HEK293 (cell line): ENCODE measurements around the gene AMBRA1.

Source experiments
- CTCF ChIA-PET: fragments of 350-600 bp; formaldehyde crosslinking; extraction: SDS; loops from one replicate; lab custom pipeline; 2021; ENCODE audit warnings: antibody characterized with exemption; lab: Yijun Ruan, JAX
- POLR2A ChIA-PET: fragments of 300-600 bp; formaldehyde crosslinking; extraction: SDS; loops from one replicate; lab custom pipeline; 2020; ENCODE audit warnings: antibody characterized with exemption, inconsistent platforms; lab: Yijun Ruan, JAX
- H3K27ac ChIP-seq: fragments of 200-500 bp; sonication (Bioruptor generic); 2 replicates; pipeline ENCODE4 v1.5.1; 2014; ENCODE audit warnings: low read depth, low read length, control low read depth, inconsistent platforms; ENCODE audit errors: extremely low read depth
- H3K36me3 ChIP-seq, 2 experiments: fragments of 200-500 bp in 1 of 2; sonication (Bioruptor generic) in 1 of 2; 1 replicate in 1 of 2; 2 replicates in 1 of 2; pipeline ENCODE4 v1.5.1; 2014 to 2017; ENCODE audit warnings: inconsistent platforms in 2 of 2, low read length in 2 of 2; ENCODE audit not compliant: control insufficient read depth in 2 of 2, insufficient read depth in 1 of 2
- H3K4me1 ChIP-seq: fragments of 200-500 bp; sonication (Bioruptor generic); 2 replicates; pipeline ENCODE4 v1.5.1; 2014; ENCODE audit warnings: mild to moderate bottlenecking, low read length, inconsistent platforms; ENCODE audit not compliant: control insufficient read depth, insufficient read depth
- H3K4me3 ChIP-seq: 2 replicates; pipeline ENCODE4 v1.5.1; 2011; ENCODE audit warnings: low read depth, mild to moderate bottlenecking, control low read depth, low read length, moderate library complexity
- H3K9me3 ChIP-seq: fragments of 200-500 bp; sonication (Bioruptor generic); 2 replicates; pipeline ENCODE4 v1.5.1; 2014; ENCODE audit warnings: low read depth, low read length, inconsistent platforms; ENCODE audit not compliant: control insufficient read depth, insufficient read depth
- AEBP2 ChIP-seq: fragments of 450-650 bp; formaldehyde crosslinking; IDR thresholded peaks from 2 replicates; pipeline ENCODE4 v1.5.1; 2016; ENCODE audit warnings: missing biosample characterization, missing genetic modification characterization, borderline replicate concordance
- GLIS1 ChIP-seq: fragments of 450-650 bp; formaldehyde crosslinking; IDR thresholded peaks from 2 replicates; pipeline ENCODE4 v1.5.1; 2016; ENCODE audit warnings: missing biosample characterization, missing genetic modification characterization
- MEIS1 ChIP-seq: sonication (generic); formaldehyde crosslinking; IDR thresholded peaks from 2 replicates; pipeline ENCODE4 v1.8.1; 2022; ENCODE audit warnings: missing genetic modification reagents, mild to moderate bottlenecking, borderline replicate concordance
- OVOL3 ChIP-seq: fragments of 450-650 bp; formaldehyde crosslinking; IDR thresholded peaks from 2 replicates; pipeline ENCODE4 v1.5.1; 2016; ENCODE audit warnings: missing biosample characterization, missing genetic modification characterization
- PRDM2 ChIP-seq: fragments of 450-650 bp; formaldehyde crosslinking; IDR thresholded peaks from 2 replicates; pipeline ENCODE4 v1.5.1; 2016; ENCODE audit warnings: missing biosample characterization, missing genetic modification characterization, borderline replicate concordance
- YY1 ChIP-seq: fragments of 450-650 bp; formaldehyde crosslinking; IDR thresholded peaks from 2 replicates; pipeline ENCODE4 v1.5.1; 2018; ENCODE audit warnings: missing biosample characterization, missing genetic modification characterization
- ZEB2 ChIP-seq: fragments of 450-650 bp; formaldehyde crosslinking; IDR thresholded peaks from 2 replicates; pipeline ENCODE4 v1.5.1; 2016; ENCODE audit warnings: missing biosample characterization, missing genetic modification characterization
- ZNF10 ChIP-seq: fragments of 450-650 bp; formaldehyde crosslinking; IDR thresholded peaks from 2 replicates; pipeline ENCODE4 v1.5.1; 2017; ENCODE audit warnings: missing biosample characterization, missing genetic modification characterization
- ZNF132 ChIP-seq: fragments of 450-650 bp; formaldehyde crosslinking; IDR thresholded peaks from 2 replicates; pipeline ENCODE4 v1.5.1; 2017; ENCODE audit warnings: missing biosample characterization, missing genetic modification characterization, borderline replicate concordance
- ZNF169 ChIP-seq: fragments of 450-650 bp; formaldehyde crosslinking; IDR thresholded peaks from 2 replicates; pipeline ENCODE4 v1.5.1; 2016; ENCODE audit warnings: missing biosample characterization, missing genetic modification characterization
- ZNF174 ChIP-seq: fragments of 450-650 bp; formaldehyde crosslinking; IDR thresholded peaks from 2 replicates; pipeline ENCODE4 v1.5.0; 2017; ENCODE audit warnings: missing biosample characterization, mild to moderate bottlenecking, missing genetic modification characterization
- ZNF2 ChIP-seq: fragments of 450-650 bp; formaldehyde crosslinking; IDR thresholded peaks from 2 replicates; pipeline ENCODE4 v1.5.1; 2016; ENCODE audit warnings: missing biosample characterization, missing genetic modification characterization
- ZNF239 ChIP-seq: fragments of 450-650 bp; formaldehyde crosslinking; IDR thresholded peaks from 2 replicates; pipeline ENCODE4 v1.5.1; 2016; ENCODE audit warnings: missing biosample characterization, missing genetic modification characterization
- ZNF266 ChIP-seq: fragments of 450-650 bp; formaldehyde crosslinking; IDR thresholded peaks from 2 replicates; pipeline ENCODE4 v1.5.1; 2016; ENCODE audit warnings: missing biosample characterization, missing genetic modification characterization, low read depth
- ZNF394 ChIP-seq: fragments of 450-650 bp; formaldehyde crosslinking; IDR thresholded peaks from 2 replicates; pipeline ENCODE4 v1.5.1; 2016; ENCODE audit warnings: missing biosample characterization, missing genetic modification characterization, mild to moderate bottlenecking, moderate library complexity, borderline replicate concordance
- ZNF404 ChIP-seq: fragments of 450-650 bp; formaldehyde crosslinking; IDR thresholded peaks from 2 replicates; pipeline ENCODE4 v1.5.1; 2017; ENCODE audit warnings: missing biosample characterization, missing genetic modification characterization
- ZNF514 ChIP-seq: fragments of 450-650 bp; formaldehyde crosslinking; IDR thresholded peaks from 2 replicates; pipeline ENCODE4 v1.5.1; 2016; ENCODE audit warnings: missing biosample characterization, missing genetic modification characterization
- ZNF555 ChIP-seq: fragments of 450-650 bp; formaldehyde crosslinking; conservative IDR thresholded peaks from 2 replicates; pipeline ENCODE4 v1.5.1; 2017; ENCODE audit warnings: missing biosample characterization, mild to moderate bottlenecking, missing genetic modification characterization, inconsistent platforms
- ZNF596 ChIP-seq: fragments of 450-650 bp; IDR thresholded peaks from 2 replicates; pipeline ENCODE4 v1.5.0; 2018; ENCODE audit warnings: missing biosample characterization, mild to moderate bottlenecking, missing genetic modification characterization, moderate library complexity
- ZNF624 ChIP-seq: fragments of 450-650 bp; formaldehyde crosslinking; IDR thresholded peaks from 2 replicates; pipeline ENCODE4 v1.5.1; 2017; ENCODE audit warnings: missing biosample characterization, missing genetic modification characterization
- ZNF768 ChIP-seq: fragments of 450-650 bp; formaldehyde crosslinking; IDR thresholded peaks from 2 replicates; pipeline ENCODE4 v1.5.1; 2018; ENCODE audit warnings: missing biosample characterization, mild to moderate bottlenecking, missing genetic modification characterization
- ZNF785 ChIP-seq: fragments of 450-650 bp; formaldehyde crosslinking; IDR thresholded peaks from 2 replicates; pipeline ENCODE4 v1.5.1; 2016; ENCODE audit warnings: missing biosample characterization, missing genetic modification characterization
- ZNF792 ChIP-seq: fragments of 450-650 bp; formaldehyde crosslinking; IDR thresholded peaks from 2 replicates; pipeline ENCODE4 v1.5.1; 2016; ENCODE audit warnings: missing biosample characterization, missing genetic modification characterization
- ZNF837 ChIP-seq: fragments of 450-650 bp; formaldehyde crosslinking; IDR thresholded peaks from 2 replicates; pipeline ENCODE4 v1.5.1; 2016; ENCODE audit warnings: missing biosample characterization, missing genetic modification characterization
- ZNF843 ChIP-seq: fragments of 450-650 bp; formaldehyde crosslinking; IDR thresholded peaks from 2 replicates; pipeline ENCODE4 v1.5.1; 2016; ENCODE audit warnings: missing biosample characterization, missing genetic modification characterization
- ZSCAN23 ChIP-seq: fragments of 450-650 bp; formaldehyde crosslinking; IDR thresholded peaks from 2 replicates; pipeline ENCODE4 v1.5.1; 2016; ENCODE audit warnings: missing biosample characterization, missing genetic modification characterization
- TF ChIP-seq, protein P1 (sequence below): fragments of 450-650 bp; formaldehyde crosslinking; IDR thresholded peaks from 2 replicates; pipeline ENCODE4 v1.5.1; 2017; ENCODE audit warnings: missing biosample characterization, missing genetic modification characterization
- TF ChIP-seq, protein P2 (sequence below): fragments of 450-650 bp; formaldehyde crosslinking; IDR thresholded peaks from 2 replicates; pipeline ENCODE4 v1.5.1; 2016; ENCODE audit warnings: missing biosample characterization, missing genetic modification characterization

AMBRA1 gene

GRCh38 chr11:46429717-46430116 is 164.1 kb downstream of the AMBRA1 start:
- ChIA-PET CTCF (interaction anchor here (0.6 to 0.7 kb wide), 3 partner anchors 20 to 62 kb away, joined by 3 to 5 read pairs (median 3); no protein-coding TSS in a partner anchor), POLR2A (no interaction called here)
- no peaks in the 10 kb centered on the region for H3K4me1 ChIP-seq
- H3K4me3 ChIP-seq, result no peak overlapping the region
- no peaks in the 10 kb centered on the region for H3K9me3 ChIP-seq
- H3K27ac ChIP-seq, result no peak overlapping the region
- TF ChIP-seq ZNF843, result no peak
- TF ChIP-seq ZNF792 (tag by site-specific recombination), result no peak
- no peak for TF ChIP-seq ZNF266 (tag by site-specific recombination)
- no peak for TF ChIP-seq ZNF169 (tag by site-specific recombination)
- no peak for TF ChIP-seq ZNF514 (tag by site-specific recombination)
- TF ChIP-seq OVOL3 (tag by site-specific recombination), result no peak
- no peak for TF ChIP-seq ZNF404 (tag by site-specific recombination)
- no peak for TF ChIP-seq ZNF2 (tag by site-specific recombination)
- no peak for TF ChIP-seq YY1 (tag by site-specific recombination)
- TF ChIP-seq ZNF132 (tag by site-specific recombination), result no peak
- no peak for TF ChIP-seq ZNF624 (tag by site-specific recombination)
- TF ChIP-seq ZEB2 (tag by site-specific recombination), result no peak
- H3K36me3 ChIP-seq, result peaks cover 0 to 48% of the 10 kb centered on the region in 2 experiments; a peak in 1 of 3 replicates

DNA sequence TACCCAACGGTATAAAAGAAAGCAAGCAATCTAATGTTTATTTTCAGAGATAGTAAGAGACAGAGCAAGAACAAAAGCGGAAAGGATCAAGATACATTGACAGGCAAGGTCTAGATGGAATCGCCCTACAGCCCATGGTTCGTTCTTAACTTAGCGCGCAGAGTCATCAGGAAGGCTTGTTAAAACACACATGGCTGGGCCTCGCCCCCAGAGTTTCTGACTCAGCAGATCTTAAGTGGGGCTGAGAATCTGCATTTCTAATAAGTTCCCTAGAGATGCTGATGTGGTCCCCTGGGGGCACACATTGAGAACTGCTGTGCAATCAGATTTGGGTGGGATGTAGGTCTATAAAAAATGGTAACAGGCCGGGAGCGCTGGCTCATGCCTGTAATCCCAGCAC is 166.5 kb downstream of the AMBRA1 start:
- Histone ChIP-seq H3K4me3 (no peak overlapping the region), H3K9me3 (no peaks in the 10 kb centered on the region), H3K4me1 (no peaks in the 10 kb centered on the region), H3K27ac (no peak overlapping the region), H3K36me3 (peaks cover 0 to 27% of the 10 kb centered on the region in 2 experiments; a peak in 1 of 3 replicates)
- CTCF ChIA-PET, result no interaction called here
- POLR2A ChIA-PET, result no interaction called here
- TF ChIP-seq AEBP2 (no peak), PRDM2 (tag by site-specific recombination) (no peak), ZNF792 (tag by site-specific recombination) (no peak), ZNF837 (tag by site-specific recombination) (no peak), ZNF174 (tag by site-specific recombination) (no peak), GLIS1 (tag by site-specific recombination) (no peak), ZNF10 (tag by site-specific recombination) (no peak), ZSCAN23 (tag by site-specific recombination) (no peak), ZNF555 (no peak), ZNF785 (tag by site-specific recombination) (no peak), ZNF596 (tag by site-specific recombination) (no peak), MEIS1 (no peak), ZNF768 (tag by site-specific recombination) (no peak), ZNF394 (tag by site-specific recombination) (no peak), ZNF239 (tag by site-specific recombination) (no peak)
- TF ChIP-seq, protein P1, sequence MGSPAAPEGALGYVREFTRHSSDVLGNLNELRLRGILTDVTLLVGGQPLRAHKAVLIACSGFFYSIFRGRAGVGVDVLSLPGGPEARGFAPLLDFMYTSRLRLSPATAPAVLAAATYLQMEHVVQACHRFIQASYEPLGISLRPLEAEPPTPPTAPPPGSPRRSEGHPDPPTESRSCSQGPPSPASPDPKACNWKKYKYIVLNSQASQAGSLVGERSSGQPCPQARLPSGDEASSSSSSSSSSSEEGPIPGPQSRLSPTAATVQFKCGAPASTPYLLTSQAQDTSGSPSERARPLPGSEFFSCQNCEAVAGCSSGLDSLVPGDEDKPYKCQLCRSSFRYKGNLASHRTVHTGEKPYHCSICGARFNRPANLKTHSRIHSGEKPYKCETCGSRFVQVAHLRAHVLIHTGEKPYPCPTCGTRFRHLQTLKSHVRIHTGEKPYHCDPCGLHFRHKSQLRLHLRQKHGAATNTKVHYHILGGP (tag by site-specific recombination), result no peak
- TF ChIP-seq, protein P2, sequence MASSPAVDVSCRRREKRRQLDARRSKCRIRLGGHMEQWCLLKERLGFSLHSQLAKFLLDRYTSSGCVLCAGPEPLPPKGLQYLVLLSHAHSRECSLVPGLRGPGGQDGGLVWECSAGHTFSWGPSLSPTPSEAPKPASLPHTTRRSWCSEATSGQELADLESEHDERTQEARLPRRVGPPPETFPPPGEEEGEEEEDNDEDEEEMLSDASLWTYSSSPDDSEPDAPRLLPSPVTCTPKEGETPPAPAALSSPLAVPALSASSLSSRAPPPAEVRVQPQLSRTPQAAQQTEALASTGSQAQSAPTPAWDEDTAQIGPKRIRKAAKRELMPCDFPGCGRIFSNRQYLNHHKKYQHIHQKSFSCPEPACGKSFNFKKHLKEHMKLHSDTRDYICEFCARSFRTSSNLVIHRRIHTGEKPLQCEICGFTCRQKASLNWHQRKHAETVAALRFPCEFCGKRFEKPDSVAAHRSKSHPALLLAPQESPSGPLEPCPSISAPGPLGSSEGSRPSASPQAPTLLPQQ (tag by site-specific recombination), result no peak
